Activated naive CD8-positive, alpha-beta T cell (primary cell): ENCODE results near the gene GTPBP6.
A peak's percentile ranks its signal among the peaks of the same experiment; 100 is the strongest.
"Not testable (repeated sequence)": the region's sequence is repeated elsewhere in the genome, so short reads cannot be mapped to it uniquely, and the experiment has no call there.

Source experiments
- H3K27ac Mint-ChIP-seq: one replicate; pipeline ENCODE4 v1.8.0; 2021; ENCODE audit warnings: mixed read lengths
- H3K27me3 Mint-ChIP-seq: one replicate; pipeline ENCODE4 v1.8.0; 2021; ENCODE audit warnings: mixed read lengths
- H3K36me3 Mint-ChIP-seq: one replicate; pipeline ENCODE4 v1.8.0; 2021; ENCODE audit warnings: mixed read lengths
- H3K4me1 Mint-ChIP-seq: one replicate; pipeline ENCODE4 v1.8.0; 2021; ENCODE audit warnings: low read depth, mixed read lengths
- H3K4me3 Mint-ChIP-seq: one replicate; pipeline ENCODE4 v1.8.0; 2021; ENCODE audit warnings: mild to moderate bottlenecking, mixed read lengths
- H3K9me3 Mint-ChIP-seq: one replicate; pipeline ENCODE4 v1.8.0; 2021; ENCODE audit warnings: low read depth, mixed read lengths

GTPBP6 gene

DNA sequence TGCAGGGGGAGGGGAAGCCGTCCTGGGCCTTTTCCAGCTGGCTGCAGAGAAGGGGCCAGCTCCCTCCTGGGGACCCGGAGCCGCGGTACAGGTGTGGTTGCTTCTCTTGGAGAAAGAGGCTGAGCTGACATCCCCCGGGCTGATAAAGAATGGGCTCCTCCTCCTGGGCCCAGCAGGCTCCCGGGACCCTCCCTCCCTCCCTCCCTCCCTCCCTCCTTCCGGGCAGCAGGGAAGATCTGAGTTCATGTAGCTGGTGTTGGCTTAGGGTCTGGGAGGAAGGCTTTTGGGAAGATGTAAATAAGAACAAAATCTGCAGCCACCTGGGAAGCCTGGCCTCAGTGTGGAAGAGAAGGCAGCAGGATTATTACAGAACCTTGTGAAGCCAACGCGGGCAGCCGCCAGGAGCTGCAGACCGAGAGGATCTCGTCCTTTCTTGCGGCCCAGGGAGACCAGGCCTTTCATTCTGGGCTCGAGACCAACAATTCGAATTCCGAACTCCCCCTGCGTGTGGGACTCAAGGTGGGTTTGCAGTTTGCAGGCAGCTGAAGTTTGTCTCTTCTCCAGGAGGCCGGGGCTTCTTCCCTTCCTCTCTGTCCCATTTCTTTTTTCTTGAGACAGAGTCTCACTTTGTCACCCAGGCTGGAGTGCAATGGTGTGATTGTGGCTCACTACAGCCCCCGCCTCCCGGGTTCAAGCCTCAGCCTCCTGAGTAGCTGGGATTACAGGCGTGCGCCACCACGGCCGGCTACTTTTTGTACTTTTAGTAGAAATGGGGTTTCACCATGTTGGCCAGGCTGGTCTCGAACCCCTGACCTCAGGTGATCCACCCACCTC is 37.2 kb downstream of the GTPBP6 start, which contains the start of gene PLCXD1:
Gene PLCXD1, plus strand, starts transcription at position 216 of the 834 bp plus-strand sequence. CDS start 2,807 bp downstream, outside the sequence.
- Mint-ChIP-seq H3K4me3 (peak within 1 kb of the TSS; percentile 68), H3K4me1 (peaks cover 34% of the 10 kb centered on the region), H3K9me3 (no peaks in the 10 kb centered on the region), H3K27me3 (no peaks in the 10 kb centered on the region), H3K27ac (peak within 1 kb of the TSS; percentile 61), H3K36me3 (peaks cover 4% of the 10 kb centered on the region)

DNA sequence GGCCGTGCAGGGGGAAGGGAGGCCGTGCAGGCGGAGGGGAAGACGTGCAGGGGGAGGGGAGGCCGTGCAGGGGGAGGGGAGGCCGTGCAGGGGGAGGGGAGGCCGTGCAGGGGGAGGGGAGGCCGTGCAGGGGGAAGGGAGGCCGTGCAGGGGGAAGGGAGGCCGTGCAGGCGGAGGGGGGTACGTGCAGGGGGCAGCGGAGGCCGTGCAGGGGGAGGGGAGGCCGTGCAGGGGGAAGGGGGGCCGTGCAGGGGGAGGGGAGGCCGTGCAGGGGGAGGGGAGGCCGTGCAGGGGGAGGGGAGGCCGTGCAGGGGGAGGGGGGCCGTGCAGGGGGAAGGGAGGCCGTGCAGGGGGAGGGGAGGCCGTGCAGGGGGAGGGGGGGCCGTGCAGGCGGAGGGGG is 37.9 kb downstream of the GTPBP6 start:
- H3K4me1 Mint-ChIP-seq = peaks cover 31% of the 10 kb centered on the region
- not testable (repeated sequence) for H3K36me3 Mint-ChIP-seq, H3K27ac Mint-ChIP-seq, H3K27me3 Mint-ChIP-seq, H3K9me3 Mint-ChIP-seq, H3K4me3 Mint-ChIP-seq

DNA sequence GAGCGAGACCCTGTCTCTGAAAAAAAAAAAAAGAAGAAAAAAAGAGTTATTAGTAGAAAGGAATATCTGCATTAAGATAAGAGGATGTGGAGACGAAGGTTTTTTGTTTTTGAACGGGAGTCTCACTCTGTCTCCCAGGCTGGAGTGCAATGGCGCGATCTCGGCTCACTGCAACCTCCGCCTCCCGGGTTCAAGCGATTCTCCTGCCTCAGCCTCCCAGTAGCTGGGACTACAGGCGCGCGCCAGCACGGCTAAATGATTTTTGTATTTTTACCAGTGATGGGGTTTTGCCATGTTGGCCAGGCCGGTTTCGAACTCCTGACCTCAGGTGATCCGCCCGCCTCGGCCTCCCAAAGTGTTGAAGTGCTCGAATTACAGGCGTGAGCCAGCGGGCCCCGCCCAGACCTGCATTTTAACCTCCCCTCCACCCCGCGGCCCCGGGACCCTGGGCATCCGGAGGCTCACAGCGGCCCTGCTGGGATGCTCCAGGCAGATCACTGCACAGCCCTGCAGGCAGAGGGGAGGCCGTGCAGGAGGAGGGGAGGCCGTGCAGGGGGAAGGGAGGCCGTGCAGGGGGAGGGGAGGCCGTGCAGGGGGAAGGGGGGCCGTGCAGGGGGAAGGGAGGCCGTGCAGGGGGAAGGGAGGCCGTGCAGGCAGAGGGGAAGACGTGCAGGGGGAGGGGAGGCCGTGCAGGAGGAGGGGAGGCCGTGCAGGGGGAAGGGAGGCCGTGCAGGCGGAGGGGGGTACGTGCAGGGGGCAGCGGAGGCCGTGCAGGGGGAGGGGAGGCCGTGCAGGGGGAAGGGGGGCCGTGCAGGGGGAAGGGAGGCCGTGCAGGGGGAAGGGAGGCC is 38.6 kb downstream of the GTPBP6 start:
- H3K27ac Mint-ChIP-seq, H3K27me3 Mint-ChIP-seq, H3K9me3 Mint-ChIP-seq, H3K36me3 Mint-ChIP-seq: not testable (repeated sequence)
- Mint-ChIP-seq H3K4me1 (peaks cover 28% of the 10 kb centered on the region), H3K4me3 (peak overlapping the region; percentile 69)

DNA sequence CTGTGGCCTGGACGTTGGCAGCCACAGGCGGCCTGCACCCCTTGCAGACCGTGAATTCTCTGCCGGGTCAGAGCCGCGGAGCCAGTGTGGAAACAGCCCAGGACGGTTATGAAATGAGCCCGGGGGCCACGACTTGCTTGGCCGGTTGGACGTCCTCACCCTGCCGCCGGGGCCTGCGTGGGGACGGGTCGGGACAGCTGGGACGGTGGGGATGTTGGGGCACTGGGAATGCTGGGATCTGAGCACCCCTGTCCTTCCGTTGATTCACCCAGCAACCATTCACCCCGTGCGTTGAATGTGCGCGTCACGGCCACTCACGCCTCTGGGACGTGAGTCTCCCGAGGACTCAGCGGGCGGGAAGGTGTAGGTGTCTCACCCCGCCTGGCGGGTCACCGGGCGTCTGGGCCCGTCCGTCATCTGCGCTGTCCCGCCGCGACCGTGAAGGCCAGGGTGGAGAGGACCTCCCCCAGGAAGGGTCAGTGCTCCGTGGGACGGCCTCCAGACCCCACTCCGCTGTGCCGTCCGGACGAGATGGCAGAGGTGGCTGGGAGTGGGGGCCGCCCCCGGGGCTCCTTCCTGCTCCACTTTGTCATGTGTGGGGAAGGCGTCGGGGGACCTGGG is 41.9 kb downstream of the GTPBP6 start:
- no peak overlapping the region for H3K27ac Mint-ChIP-seq
- H3K4me3 Mint-ChIP-seq = peak overlapping the region; percentile 77
- no peaks in the 10 kb centered on the region for H3K36me3 Mint-ChIP-seq
- no peaks in the 10 kb centered on the region for H3K9me3 Mint-ChIP-seq
- H3K27me3 Mint-ChIP-seq = no peaks in the 10 kb centered on the region
- peaks cover 20% of the 10 kb centered on the region for H3K4me1 Mint-ChIP-seq

DNA sequence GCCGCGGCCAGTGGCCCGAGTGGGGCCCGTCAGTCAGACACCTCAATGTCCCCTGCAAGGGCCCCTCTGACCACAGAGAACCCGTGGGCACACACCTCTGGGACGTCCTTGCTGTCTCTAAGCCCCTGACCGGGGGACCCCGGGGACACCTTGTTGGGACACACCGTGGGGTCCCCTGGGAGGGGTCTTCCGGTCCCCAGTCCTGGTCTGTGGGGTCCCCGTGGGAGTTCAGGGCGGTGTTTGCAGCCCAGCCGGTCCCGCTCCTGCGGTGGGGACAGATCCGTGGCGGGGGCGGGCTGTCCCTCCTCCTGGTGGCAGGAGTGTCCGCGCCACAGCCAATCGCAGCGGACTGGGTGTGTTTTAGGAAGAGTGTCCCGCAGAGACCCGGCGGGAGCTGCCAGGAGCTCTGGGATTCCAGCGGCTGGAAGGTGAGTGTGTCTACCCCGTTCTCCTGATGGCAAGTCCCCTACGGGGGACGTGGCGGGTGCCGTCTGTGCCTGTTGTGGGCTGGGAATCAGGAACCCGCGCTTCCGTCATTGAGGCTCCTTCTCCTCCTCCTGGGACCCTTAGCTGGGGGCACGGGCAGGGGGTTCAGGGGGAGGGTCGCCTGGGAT is 42.5 kb downstream of the GTPBP6 start:
- Mint-ChIP-seq H3K36me3 (no peaks in the 10 kb centered on the region), H3K4me3 (peak overlapping the region; percentile 77), H3K9me3 (no peaks in the 10 kb centered on the region), H3K27ac (no peak overlapping the region), H3K4me1 (peaks cover 17% of the 10 kb centered on the region), H3K27me3 (no peaks in the 10 kb centered on the region)

DNA sequence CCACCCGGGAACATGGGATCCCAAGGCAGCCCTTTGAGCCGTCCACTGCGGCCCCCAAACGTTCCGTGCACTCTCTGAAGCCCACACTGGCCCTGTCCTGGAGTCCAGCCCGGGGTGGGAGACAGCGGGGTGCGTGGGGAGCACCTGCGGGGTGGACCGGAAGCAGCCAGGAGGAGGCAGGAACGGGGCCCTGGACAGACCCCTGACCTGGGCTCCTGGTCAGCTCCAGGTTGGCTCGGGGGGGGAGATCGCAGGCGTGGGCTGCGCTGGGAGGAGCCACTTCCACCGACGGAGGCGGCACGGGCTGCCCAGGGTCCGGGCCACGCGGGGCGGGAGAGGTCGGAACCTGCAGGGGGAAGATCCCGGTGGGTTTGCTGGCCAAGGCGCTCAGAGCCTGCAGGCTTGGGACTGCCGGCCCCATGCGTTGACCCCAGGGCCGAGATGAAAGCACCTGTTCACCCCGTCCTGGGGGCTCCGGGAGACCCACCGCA is 43.1 kb downstream of the GTPBP6 start:
- Mint-ChIP-seq H3K4me1 (peaks cover 17% of the 10 kb centered on the region), H3K36me3 (no peaks in the 10 kb centered on the region), H3K4me3 (peak overlapping the region; percentile 53), H3K27ac (no peak overlapping the region), H3K9me3 (no peaks in the 10 kb centered on the region), H3K27me3 (no peaks in the 10 kb centered on the region)

DNA sequence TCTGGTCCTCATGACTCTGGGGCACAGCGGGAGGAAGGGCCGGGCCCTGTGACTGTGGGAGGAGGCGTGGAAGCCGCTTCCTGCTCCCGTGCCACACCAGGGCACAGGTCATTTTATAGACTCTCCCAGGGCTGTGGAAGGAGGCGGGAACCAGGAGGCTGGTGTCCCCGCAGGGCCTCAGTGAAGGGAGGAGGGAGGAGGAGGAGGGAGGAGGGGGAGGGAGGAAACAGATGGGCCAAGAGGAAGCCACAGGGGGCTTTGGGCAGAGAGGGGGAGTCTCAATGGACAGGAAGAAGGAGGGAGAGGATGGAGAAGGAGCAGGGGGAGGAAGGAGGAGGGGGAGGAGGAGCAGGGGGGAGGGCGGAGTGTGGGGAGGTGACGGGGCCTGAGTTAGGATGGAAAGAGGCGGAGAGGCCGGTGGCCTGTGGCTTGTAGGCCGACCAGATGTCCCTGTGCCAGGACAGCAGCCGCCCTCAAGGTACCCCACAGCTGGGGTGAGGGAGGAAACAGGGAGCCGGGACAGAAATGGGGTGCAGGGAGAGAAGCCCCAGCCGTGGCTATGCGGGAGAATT is 43.6 kb downstream of the GTPBP6 start:
- Mint-ChIP-seq H3K36me3 (no peaks in the 10 kb centered on the region), H3K27ac (no peak overlapping the region), H3K9me3 (no peaks in the 10 kb centered on the region), H3K27me3 (no peaks in the 10 kb centered on the region), H3K4me1 (peaks cover 17% of the 10 kb centered on the region), H3K4me3 (peak overlapping the region; percentile 53)

DNA sequence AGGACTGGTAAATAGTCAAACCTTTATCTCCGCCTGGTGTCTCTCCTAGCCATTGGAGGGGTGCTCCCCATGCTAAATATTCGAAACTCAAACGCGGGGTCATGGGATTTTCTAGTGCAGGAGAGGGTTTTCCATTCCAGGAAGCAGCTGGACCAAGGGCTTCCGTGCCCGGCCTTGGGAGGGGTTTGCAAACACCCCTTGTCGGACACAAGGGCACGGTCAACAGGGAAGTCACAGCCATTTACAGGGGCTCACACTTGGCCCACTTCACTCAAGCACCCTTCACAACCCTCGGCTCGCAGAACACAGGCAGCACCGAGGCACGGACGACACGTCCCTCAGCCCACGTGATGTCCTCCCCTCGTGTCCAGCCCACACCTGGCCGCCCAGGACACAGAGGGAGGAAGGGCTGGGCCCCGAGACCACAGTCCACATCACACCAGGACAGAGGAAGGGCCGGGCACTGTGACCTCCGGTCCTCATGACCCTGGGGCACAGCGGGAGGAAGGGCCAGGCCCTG is 47.7 kb downstream of the GTPBP6 start:
- Mint-ChIP-seq H3K27ac (no peak overlapping the region), H3K36me3 (no peaks in the 10 kb centered on the region), H3K4me3 (no peak overlapping the region), H3K9me3 (no peaks in the 10 kb centered on the region), H3K27me3 (no peaks in the 10 kb centered on the region), H3K4me1 (no peaks in the 10 kb centered on the region)

DNA sequence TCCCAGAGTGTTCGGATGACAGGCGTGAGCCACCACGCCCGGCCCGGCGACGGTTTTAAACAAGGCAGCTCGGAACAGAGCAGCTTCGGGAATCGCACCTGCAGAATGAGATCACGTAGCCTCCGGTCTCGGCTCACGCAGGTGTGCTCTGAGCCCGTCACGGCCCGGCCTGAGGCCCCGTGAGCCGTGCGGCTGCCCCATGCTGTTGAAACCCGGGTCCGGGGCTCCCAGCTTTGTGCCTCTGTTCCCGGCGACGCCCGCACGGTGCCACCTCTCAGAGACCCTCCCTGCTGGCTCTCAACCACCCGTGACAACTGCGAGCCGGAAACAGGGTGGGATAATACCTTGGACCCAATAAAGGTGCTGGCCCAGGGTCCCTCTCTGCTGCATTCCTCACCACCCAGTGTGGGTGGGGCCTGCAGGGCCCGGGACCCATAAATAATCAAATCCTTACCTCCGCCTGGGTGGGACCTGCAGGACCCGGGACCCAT is 50.8 kb downstream of the GTPBP6 start:
- H3K9me3 Mint-ChIP-seq = no peaks in the 10 kb centered on the region
- H3K4me3 Mint-ChIP-seq = no peak overlapping the region
- H3K27ac Mint-ChIP-seq = no peak overlapping the region
- no peaks in the 10 kb centered on the region for H3K36me3 Mint-ChIP-seq
- H3K4me1 Mint-ChIP-seq = no peaks in the 10 kb centered on the region
- H3K27me3 Mint-ChIP-seq = no peaks in the 10 kb centered on the region

DNA sequence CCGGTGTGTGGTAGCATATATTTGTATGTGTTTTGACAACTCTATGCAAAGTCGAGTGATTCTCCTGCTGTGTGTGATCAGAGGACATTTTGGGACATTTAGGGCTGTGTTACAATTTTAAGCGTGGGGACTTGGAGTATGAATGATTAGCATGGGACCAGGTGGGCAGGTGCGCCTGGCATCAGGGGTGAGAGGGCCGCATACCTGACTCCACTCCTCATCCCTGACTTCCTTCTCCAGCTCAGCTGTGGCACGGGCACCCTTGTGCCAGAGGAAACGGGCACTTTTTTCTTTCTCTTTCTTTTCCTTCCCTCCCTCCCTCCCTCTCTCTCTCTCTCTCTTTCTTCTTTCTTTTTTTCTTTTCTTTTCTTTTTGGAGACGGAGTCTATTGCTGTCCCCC is 53.1 kb downstream of the GTPBP6 start:
- Mint-ChIP-seq H3K4me3 (no peak overlapping the region), H3K27ac (no peak overlapping the region), H3K4me1 (no peaks in the 10 kb centered on the region), H3K9me3 (no peaks in the 10 kb centered on the region), H3K36me3 (no peaks in the 10 kb centered on the region), H3K27me3 (no peaks in the 10 kb centered on the region)

DNA sequence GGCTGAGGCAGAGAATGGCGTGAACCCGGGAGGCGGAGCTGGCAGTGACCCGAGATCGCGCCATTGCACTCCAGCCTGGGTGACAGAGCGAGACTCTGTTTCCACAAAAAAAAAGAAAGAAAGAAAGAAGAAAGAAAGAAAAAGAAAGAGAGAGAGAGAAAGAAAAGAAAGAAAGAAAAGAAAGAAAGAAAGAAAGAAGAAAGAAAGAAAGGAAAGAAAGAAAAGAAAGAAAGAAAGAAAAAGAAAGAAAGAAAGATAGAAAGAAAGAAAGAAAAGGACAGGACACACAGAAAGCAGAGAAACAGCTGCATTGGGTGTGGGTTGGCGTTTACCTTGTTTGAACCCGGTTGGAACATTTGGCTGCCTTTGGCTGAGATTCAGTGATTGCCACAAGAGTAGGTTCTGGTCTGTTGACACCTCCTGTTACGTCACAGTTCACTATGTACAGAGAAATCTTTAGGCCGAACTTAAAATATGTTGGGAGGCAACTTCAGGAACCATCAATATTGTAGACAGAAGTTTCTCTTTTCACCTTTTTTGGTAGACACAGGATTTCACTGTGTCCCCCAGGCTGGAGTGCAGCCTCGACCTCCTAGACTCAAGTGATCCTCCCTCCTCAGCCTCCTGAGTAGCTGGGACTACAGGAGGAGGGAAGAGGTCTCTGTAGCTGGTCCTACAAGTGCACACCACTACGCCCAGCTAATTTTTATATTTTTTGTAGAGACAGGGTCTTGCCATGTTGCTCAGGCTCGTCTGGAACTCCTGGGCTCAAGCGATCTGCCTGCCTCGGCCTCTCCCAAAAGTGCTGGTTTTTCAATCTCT is 53.8 kb downstream of the GTPBP6 start:
- Mint-ChIP-seq H3K4me1 (peaks cover 1% of the 10 kb centered on the region), H3K36me3 (no peaks in the 10 kb centered on the region), H3K9me3 (no peaks in the 10 kb centered on the region), H3K27me3 (no peaks in the 10 kb centered on the region), H3K27ac (no peak overlapping the region), H3K4me3 (no peak overlapping the region)

DNA sequence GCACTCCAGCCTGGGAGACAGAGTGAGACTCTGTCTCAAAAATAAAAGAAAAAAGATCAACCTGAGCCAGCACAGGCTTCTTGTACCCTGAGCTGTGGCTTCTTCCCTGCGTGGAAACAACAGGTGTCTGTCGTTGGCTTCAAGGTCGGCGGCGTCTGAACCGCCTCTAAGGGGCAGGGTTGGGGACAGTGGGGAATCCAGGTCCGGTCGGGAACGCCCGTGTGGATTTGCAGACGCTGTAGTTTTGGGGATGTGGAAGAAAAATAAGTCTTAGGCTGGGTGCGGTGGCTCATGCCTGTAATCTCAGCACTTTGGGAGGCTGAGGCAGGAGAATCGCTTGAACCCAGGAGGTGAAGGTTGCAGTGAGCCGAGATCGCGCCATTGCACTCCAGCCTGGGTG is 54.6 kb downstream of the GTPBP6 start:
- not testable (repeated sequence) for H3K27ac Mint-ChIP-seq, H3K36me3 Mint-ChIP-seq, H3K4me1 Mint-ChIP-seq, H3K4me3 Mint-ChIP-seq, H3K27me3 Mint-ChIP-seq, H3K9me3 Mint-ChIP-seq

DNA sequence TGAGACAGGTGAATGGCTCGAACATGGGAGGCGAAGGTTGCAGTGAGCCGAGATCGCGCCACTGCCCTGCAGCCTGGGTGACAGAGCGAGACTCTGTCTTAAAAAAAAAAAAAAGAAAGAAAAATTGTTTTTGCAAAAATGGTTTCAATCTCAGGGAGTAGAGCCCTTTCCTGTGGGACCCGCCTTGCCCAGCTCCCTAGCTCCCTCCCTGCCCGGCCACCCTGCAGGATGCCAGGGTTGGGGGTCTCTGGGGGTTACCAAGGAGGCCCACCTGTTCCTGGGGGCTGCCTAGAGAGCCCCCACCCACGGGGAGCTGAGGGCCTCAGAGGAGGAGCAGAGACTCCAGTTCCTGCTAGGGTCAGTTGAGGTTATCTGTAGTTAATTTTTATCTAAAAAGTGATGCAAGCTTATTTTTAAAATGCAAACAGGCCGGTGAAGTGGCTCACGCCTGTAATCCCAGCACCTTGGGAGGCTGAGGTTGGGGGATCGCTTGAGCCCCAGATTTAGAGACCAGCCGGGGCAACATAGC is 56.2 kb downstream of the GTPBP6 start:
- Mint-ChIP-seq H3K36me3 (no peaks in the 10 kb centered on the region), H3K4me1 (peaks cover 2% of the 10 kb centered on the region), H3K4me3 (no peak overlapping the region), H3K9me3 (no peaks in the 10 kb centered on the region), H3K27me3 (no peaks in the 10 kb centered on the region), H3K27ac (no peak overlapping the region)
